Mesendoderm (in vitro differentiated cells): ENCODE measurements around the gene ZNF526.

ENCODE experiments used
- DNase-seq: peaks from one replicate; pipeline ENCODE4 v3.0.0; 2013
- H2AK5ac ChIP-seq: 2 replicates; pipeline ENCODE4 v1.6.1; 2013; ENCODE audit warnings: low read length, inconsistent platforms
- H2BK120ac ChIP-seq: 2 replicates; pipeline ENCODE4 v1.6.1; 2013; ENCODE audit warnings: low read depth, mild to moderate bottlenecking, low read length, moderate library complexity, mixed read lengths
- H2BK15ac ChIP-seq: replicated peaks from 2 replicates; pipeline ENCODE4 v1.6.1; 2013; ENCODE audit warnings: low read depth, mild to moderate bottlenecking, moderate library complexity
- H2BK5ac ChIP-seq: 2 replicates; pipeline ENCODE4 v1.6.1; 2013; ENCODE audit warnings: low read length, inconsistent platforms
- H3K18ac ChIP-seq: 2 replicates; pipeline ENCODE4 v1.6.1; 2013; ENCODE audit warnings: mild to moderate bottlenecking, low read length, mixed read lengths
- H3K23ac ChIP-seq: one replicate; pipeline ENCODE4 v1.6.1; 2013; ENCODE audit warnings: low read length
- H3K27ac ChIP-seq: 2 replicates; pipeline ENCODE4 v1.5.1; 2013; ENCODE audit warnings: low read depth, mild to moderate bottlenecking, inconsistent platforms, low read length, moderate library complexity
- H3K27me3 ChIP-seq: 2 replicates; pipeline ENCODE4 v1.6.1; 2013; ENCODE audit warnings: low read length, control low read depth, mild to moderate bottlenecking, inconsistent platforms; ENCODE audit not compliant: insufficient read depth, poor library complexity
- H3K36me3 ChIP-seq: 2 replicates; pipeline ENCODE4 v1.6.1; 2013; ENCODE audit warnings: low read length, inconsistent platforms; ENCODE audit not compliant: control insufficient read depth, insufficient read depth
- H3K4ac ChIP-seq: one replicate; pipeline ENCODE4 v1.6.1; 2013; ENCODE audit warnings: low read depth, mild to moderate bottlenecking, low read length, moderate library complexity
- H3K4me1 ChIP-seq: 2 replicates; pipeline ENCODE4 v1.6.1; 2013; ENCODE audit warnings: low read depth, low read length, inconsistent platforms; ENCODE audit not compliant: control insufficient read depth
- H3K4me2 ChIP-seq: 2 replicates; pipeline ENCODE4 v1.6.1; 2013; ENCODE audit warnings: low read length
- H3K4me3 ChIP-seq: 2 replicates; pipeline ENCODE4 v1.5.1; 2013; ENCODE audit warnings: mild to moderate bottlenecking, low read length
- H3K56ac ChIP-seq: one replicate; pipeline ENCODE4 v1.6.1; 2013; ENCODE audit warnings: low read length
- H3K79me1 ChIP-seq: 2 replicates; pipeline ENCODE4 v1.6.1; 2013; ENCODE audit warnings: low read length, inconsistent platforms
- H3K79me2 ChIP-seq: 2 replicates; pipeline ENCODE4 v1.6.1; 2013; ENCODE audit warnings: mild to moderate bottlenecking, low read length; ENCODE audit not compliant: control insufficient read depth, insufficient read depth
- H3K9ac ChIP-seq: 2 replicates; pipeline ENCODE4 v1.6.1; 2013; ENCODE audit warnings: low read length, inconsistent platforms
- H4K5ac ChIP-seq: one replicate; pipeline ENCODE4 v1.6.1; 2013; ENCODE audit warnings: low read length
- H4K8ac ChIP-seq: one replicate; pipeline ENCODE4 v1.6.1; 2013; ENCODE audit warnings: low read depth, mild to moderate bottlenecking, control low read depth, low read length, moderate library complexity
- WGBS: extraction: QIAGEN DNeasy Blood & Tissue Kit; methylation state at CpG from one replicate; pipeline ENCODE4 v1.1.7; 2013; ENCODE audit warnings: low lambda C conversion rate, missing lambda C conversion rate; ENCODE audit not compliant: insufficient coverage; ENCODE audit errors: extremely low coverage; 5-methylcytosine and 5-hydroxymethylcytosine counted together

ZNF526 gene

GRCh38 chr19:42251572-42252358 lies 31.7 kb downstream of the ZNF526 start:
- Histone ChIP-seq H3K4ac (no peak overlapping the region), H3K9ac (peak overlapping the region; percentile 54), H2AK5ac (no peak overlapping the region), H3K4me3 (no peak overlapping the region), H3K4me2 (no peak overlapping the region), H3K18ac (no peak overlapping the region), H3K56ac (peak overlapping the region; percentile 95), H3K23ac (peak overlapping the region; percentile 45), H3K27ac (no peak overlapping the region), H3K79me2 (peaks cover 33% of the 10 kb centered on the region), H4K8ac (no peak overlapping the region), H2BK15ac (no peak overlapping the region), H3K27me3 (no peaks in the 10 kb centered on the region), H2BK5ac (no peak overlapping the region), H4K5ac (no peak overlapping the region), H3K79me1 (peaks cover 21% of the 10 kb centered on the region), H2BK120ac (no peak overlapping the region), H3K4me1 (peaks cover 11% of the 10 kb centered on the region), H3K36me3 (peaks cover 8% of the 10 kb centered on the region)
- DNase-seq, result no peak
- no CpG with 5 or more reads among the region's 4 CpGs for WGBS

DNA sequence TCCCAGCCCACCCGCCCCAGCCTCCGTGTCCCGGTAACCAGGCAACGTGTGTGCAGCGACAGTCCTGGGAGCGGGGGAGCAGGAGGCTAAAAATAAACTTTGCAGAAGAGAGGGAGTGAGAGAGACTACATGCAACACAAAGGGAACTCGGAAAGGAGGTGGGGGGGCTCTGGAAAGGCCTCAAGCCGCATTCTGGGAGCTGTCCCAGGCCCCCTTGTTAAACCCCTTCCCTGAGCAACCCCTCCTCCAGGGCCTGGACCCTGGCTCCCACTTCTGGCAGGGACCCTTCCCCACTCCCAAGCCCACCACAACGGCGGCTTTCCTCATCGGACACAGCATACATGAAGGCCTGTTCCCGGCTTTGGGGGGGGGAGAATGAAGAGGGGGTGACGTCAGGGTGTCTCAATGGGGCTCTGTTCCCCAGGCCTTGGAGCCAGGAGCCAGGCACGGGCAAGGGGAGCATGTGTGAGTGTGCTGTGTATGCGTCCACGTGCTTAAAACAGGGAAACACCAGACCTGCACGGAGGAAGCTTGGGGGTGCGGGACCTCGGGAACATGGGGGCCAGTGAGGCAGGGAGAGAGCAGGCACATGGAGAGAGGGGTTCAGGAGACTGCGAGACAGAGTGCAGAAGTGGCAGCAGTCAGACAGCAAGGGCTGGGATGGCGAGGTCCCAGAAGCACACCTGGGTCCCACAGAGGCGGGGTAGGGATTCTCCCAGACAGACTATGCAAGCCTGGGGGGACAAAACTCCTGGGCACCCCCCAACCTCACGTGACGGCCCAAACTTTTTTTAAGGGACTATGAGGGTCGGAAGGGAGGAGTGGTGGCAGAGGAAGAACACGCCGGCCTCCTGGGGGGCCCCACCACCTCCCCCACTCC lies 32.5 kb downstream of the ZNF526 start:
- Histone ChIP-seq H3K4me1 (peaks cover 11% of the 10 kb centered on the region), H3K23ac (peak overlapping the region; percentile 95), H3K27me3 (no peaks in the 10 kb centered on the region), H3K56ac (peak overlapping the region; percentile 95), H3K36me3 (peaks cover 5% of the 10 kb centered on the region), H3K79me2 (peaks cover 33% of the 10 kb centered on the region), H3K4ac (peak overlapping the region; percentile 95), H3K9ac (peak overlapping the region; percentile 96), H4K8ac (no peak overlapping the region), H3K79me1 (peaks cover 21% of the 10 kb centered on the region), H3K27ac (peak overlapping the region; percentile 96), H2BK15ac (no peak overlapping the region), H3K18ac (peak overlapping the region; percentile 81), H2AK5ac (peak overlapping the region; percentile 100), H3K4me3 (peak overlapping the region; percentile 84), H3K4me2 (peak overlapping the region; percentile 78), H2BK5ac (peak overlapping the region; percentile 61), H2BK120ac (peak overlapping the region; percentile 5), H4K5ac (no peak overlapping the region)
- WGBS, result no CpG with 5 or more reads among the region's 27 CpGs
- peak; percentile 25 for DNase-seq

- Histone ChIP-seq H3K36me3 (peaks cover 5% of the 10 kb centered on the region), H4K5ac (no peak overlapping the region), H3K18ac (peak overlapping the region; percentile 81), H3K4me1 (peaks cover 11% of the 10 kb centered on the region), H4K8ac (peak overlapping the region; percentile 59), H2BK120ac (peak overlapping the region; percentile 5), H2BK5ac (peak overlapping the region; percentile 78), H2AK5ac (no peak overlapping the region), H3K27me3 (no peaks in the 10 kb centered on the region), H3K79me2 (peaks cover 33% of the 10 kb centered on the region), H3K4ac (peak overlapping the region; percentile 95), H2BK15ac (no peak overlapping the region), H3K79me1 (peaks cover 21% of the 10 kb centered on the region), H3K56ac (peak overlapping the region; percentile 97), H3K4me2 (peak overlapping the region; percentile 78), H3K9ac (peak overlapping the region; percentile 96), H3K27ac (peak overlapping the region; percentile 99), H3K4me3 (peak overlapping the region; percentile 84), H3K23ac (peak overlapping the region; percentile 89)
- DNase-seq, result peak; percentile 87
- no CpG with 5 or more reads among the region's 71 CpGs for WGBS
Measured at GRCh38 chr19:42253245-42254088, 33.4 kb downstream of the ZNF526 start.

- no peak overlapping the region for H2AK5ac ChIP-seq
- H2BK15ac ChIP-seq, result no peak overlapping the region
- H3K4me3 ChIP-seq, result peak overlapping the region; percentile 88
- H3K79me2 ChIP-seq, result peaks cover 33% of the 10 kb centered on the region
- H3K23ac ChIP-seq, result peak overlapping the region; percentile 97
- peak overlapping the region; percentile 96 for H3K9ac ChIP-seq
- H3K4ac ChIP-seq, result peak overlapping the region; percentile 95
- peak overlapping the region; percentile 22 for H3K4me2 ChIP-seq
- peak overlapping the region; percentile 81 for H3K18ac ChIP-seq
- H4K8ac ChIP-seq, result no peak overlapping the region
- H4K5ac ChIP-seq, result no peak overlapping the region
- peaks cover 21% of the 10 kb centered on the region for H3K79me1 ChIP-seq
- no CpG with 5 or more reads among the region's 70 CpGs for WGBS
- no peaks in the 10 kb centered on the region for H3K27me3 ChIP-seq
- peak overlapping the region; percentile 99 for H3K27ac ChIP-seq
- peaks cover 5% of the 10 kb centered on the region for H3K36me3 ChIP-seq
- DNase-seq, result peak; percentile 86
- H2BK120ac ChIP-seq, result peak overlapping the region; percentile 79
- peak overlapping the region; percentile 97 for H3K56ac ChIP-seq
- peaks cover 11% of the 10 kb centered on the region for H3K4me1 ChIP-seq
- peak overlapping the region; percentile 88 for H2BK5ac ChIP-seq
Measured at GRCh38 chr19:42254089-42254849, 34.2 kb downstream of the ZNF526 start.
